ENCODE measurements around the gene CHRNA5.

The CHRNA5 gene

DNA sequence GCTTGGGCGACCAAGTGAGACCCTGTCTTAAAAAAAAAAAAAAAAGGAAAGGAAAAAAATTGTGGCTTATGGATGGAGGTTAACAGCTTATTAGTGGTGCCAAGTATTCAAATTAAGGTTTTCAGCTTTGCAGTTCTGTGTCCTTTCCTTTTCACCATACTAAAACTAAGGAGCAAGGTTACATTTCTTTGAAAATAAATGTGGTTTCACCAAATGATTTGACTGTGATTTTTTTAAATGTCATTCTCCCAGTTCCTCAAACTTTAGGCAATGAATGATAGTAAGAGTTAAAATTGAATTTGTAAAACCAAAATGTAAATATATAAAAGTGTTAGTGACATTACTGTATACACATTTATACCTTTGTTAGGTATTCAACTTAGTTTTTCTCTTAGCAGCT is 9.6 kb downstream of the CHRNA5 start:
- no peak overlapping the region for H3K4me3 ChIP-seq (ENCODE audit: low read depth, low read length)
- TF ChIP-seq, protein P1, sequence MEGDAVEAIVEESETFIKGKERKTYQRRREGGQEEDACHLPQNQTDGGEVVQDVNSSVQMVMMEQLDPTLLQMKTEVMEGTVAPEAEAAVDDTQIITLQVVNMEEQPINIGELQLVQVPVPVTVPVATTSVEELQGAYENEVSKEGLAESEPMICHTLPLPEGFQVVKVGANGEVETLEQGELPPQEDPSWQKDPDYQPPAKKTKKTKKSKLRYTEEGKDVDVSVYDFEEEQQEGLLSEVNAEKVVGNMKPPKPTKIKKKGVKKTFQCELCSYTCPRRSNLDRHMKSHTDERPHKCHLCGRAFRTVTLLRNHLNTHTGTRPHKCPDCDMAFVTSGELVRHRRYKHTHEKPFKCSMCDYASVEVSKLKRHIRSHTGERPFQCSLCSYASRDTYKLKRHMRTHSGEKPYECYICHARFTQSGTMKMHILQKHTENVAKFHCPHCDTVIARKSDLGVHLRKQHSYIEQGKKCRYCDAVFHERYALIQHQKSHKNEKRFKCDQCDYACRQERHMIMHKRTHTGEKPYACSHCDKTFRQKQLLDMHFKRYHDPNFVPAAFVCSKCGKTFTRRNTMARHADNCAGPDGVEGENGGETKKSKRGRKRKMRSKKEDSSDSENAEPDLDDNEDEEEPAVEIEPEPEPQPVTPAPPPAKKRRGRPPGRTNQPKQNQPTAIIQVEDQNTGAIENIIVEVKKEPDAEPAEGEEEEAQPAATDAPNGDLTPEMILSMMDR (IDR thresholded peaks at IDR 0.05; ENCODE audit: low read depth, low read length), result no peak
- in situ Hi-C loops (cut with HindIII; ENCODE audit: low sequenced_read_pairs), result no loop called here
- no peak for DNase-seq (ENCODE audit: low read depth, low spot score)

DNA sequence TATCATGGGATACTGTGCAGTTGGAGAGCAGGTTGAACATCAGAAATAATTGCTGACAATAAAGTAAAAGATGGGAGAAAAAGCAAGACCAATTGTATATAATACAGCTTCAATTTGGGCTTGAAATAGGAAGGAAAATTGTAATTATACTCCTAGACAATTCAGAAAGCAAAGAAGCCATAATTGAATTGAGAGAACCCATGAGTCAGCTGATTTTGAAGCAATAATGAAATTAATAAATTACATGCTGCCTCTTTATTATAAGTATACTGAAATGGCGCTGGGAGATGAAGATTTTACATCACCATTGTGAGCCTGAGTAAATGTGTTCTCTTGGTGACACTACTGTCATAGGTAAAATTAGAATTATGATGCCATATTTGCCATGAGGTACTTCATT is 32.3 kb downstream of the CHRNA5 start:
- in situ Hi-C loops (cut with HindIII; ENCODE audit: low sequenced_read_pairs), result no loop called here
- TF ChIP-seq, protein P1 (IDR thresholded peaks at IDR 0.05; ENCODE audit: low read depth, low read length), result no peak
- DNase-seq (ENCODE audit: low read depth, low spot score), result no peak
- no peak overlapping the region for H3K4me3 ChIP-seq (ENCODE audit: low read depth, low read length)

DNA sequence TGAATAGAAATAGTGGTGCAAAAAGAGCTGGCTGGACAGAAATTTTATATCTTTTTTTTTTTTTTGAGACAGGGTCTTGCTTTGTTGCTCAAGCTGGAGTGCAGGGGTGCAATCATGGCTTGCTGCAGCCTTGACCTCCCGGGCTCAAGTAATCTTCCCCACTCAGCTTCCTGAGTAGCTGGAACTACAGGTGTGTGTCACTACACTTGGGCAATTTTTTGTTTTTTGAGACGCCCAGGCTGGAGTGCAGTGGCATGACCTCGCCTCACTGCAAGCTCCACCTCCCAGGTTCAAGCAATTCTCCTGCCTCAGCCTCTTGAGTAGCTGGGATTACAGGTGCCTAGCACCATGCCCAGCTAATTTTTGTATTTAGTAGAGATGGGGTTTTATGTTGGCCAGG is 33.0 kb downstream of the CHRNA5 start:
- H3K4me3 ChIP-seq (ENCODE audit: low read depth, low read length), result no peak overlapping the region
- in situ Hi-C loops (cut with HindIII; ENCODE audit: low sequenced_read_pairs), result no loop called here
- DNase-seq (ENCODE audit: low read depth, low spot score), result no peak
- TF ChIP-seq, protein P1 (IDR thresholded peaks at IDR 0.05; ENCODE audit: low read depth, low read length), result no peak

DNA sequence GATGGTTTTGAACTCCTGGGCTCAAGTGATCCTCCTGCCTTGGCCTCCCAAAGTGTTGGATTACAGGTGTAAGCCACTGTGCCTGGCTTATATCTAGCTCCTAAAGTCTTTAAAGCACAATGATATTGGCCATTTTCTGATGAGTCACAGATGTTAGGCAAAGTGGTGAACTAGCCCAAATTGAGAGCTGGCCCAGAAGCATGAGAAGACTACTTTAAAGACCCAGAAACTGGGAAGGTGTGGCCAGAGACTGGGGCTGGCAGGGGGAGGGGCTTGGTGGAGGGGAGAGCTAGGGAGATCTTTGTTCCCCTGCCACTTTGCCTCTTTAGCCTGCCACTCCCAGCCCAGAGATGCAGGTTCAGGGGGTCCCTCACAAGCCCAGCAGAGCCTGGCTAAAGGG is 33.9 kb downstream of the CHRNA5 start:
- H3K4me3 ChIP-seq (ENCODE audit: low read depth, low read length), result no peak overlapping the region
- TF ChIP-seq, protein P1 (IDR thresholded peaks at IDR 0.05; ENCODE audit: low read depth, low read length), result no peak
- in situ Hi-C loops (cut with HindIII; ENCODE audit: low sequenced_read_pairs), result no loop called here
- DNase-seq (ENCODE audit: low read depth, low spot score), result no peak

DNA sequence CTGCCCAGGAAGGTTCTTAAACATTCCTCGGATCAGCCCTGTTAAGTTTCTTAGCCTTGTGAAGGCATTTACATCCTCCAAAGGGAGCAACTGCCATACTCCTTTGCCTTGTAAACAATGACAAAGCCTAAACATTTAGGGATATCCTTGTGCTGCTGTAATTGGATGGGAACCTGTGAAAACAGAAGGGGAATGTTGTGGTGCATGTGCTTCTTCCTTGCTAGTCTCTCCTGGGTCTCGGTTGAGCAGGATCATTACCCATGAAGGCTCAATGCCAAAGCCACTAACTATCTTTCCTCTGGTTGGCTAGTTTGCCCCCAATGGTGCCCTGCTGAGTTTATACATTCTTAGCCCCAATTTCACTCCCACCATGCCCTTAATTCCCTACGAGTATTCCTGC is 38.1 kb downstream of the CHRNA5 start:
- no peak overlapping the region for H3K4me3 ChIP-seq (ENCODE audit: low read depth, low read length)
- TF ChIP-seq, protein P1 (IDR thresholded peaks at IDR 0.05; ENCODE audit: low read depth, low read length), result no peak
- DNase-seq (ENCODE audit: low read depth, low spot score), result no peak
- in situ Hi-C loops (cut with HindIII; ENCODE audit: low sequenced_read_pairs), result no loop called here

DNA sequence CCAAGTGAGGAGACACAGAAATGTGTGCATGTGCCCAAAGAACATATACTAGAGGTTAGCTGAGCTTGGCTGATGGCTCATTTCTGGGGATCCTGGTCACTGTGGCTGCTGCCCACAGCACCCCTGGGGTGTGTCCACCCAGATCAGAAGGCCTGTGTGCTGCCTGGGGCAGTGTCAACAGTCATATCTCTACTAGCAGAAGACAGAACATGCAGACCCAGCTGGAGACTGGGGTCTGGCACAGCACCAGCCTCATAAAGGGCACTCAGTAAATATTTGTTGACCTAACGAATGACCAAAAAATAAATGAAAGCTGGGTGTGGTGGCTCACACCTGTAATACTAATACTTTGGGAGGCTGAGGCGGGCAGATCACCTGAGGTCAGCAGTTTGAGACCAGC is 39.1 kb downstream of the CHRNA5 start:
- TF ChIP-seq, protein P1 (IDR thresholded peaks at IDR 0.05; ENCODE audit: low read depth, low read length), result no peak
- in situ Hi-C loops (cut with HindIII; ENCODE audit: low sequenced_read_pairs), result no loop called here

DNA sequence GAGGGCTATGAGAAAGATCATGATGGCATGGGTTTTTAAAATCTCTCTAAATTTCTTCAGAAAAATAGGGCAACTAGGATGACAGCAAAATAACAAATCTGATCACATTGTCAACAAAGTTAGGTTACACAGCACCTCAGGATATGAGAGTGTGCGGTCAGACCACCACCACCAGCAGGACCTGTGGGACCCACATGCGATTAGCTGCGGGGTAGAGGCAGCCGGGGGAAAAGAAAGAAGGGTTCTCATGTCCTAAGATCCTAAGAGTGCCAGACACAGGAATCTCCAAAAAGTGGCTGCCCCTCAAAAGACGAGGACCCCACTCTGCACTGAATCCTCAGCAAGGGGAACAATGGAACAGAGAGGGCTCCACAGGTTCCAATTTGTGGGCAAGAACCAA is 39.9 kb downstream of the CHRNA5 start:
- in situ Hi-C loops (cut with HindIII; ENCODE audit: low sequenced_read_pairs), result no loop called here
- TF ChIP-seq, protein P1 (IDR thresholded peaks at IDR 0.05; ENCODE audit: low read depth, low read length), result no peak
- no peak for DNase-seq (ENCODE audit: low read depth, low spot score)
- H3K4me3 ChIP-seq (ENCODE audit: low read depth, low read length), result no peak overlapping the region

More for the DNA sequence above, 39.1 kb downstream of the CHRNA5 start:
- H3K4me3 ChIP-seq (ENCODE audit: low read depth, low read length), result no peak overlapping the region
- no peak for DNase-seq (ENCODE audit: low read depth, low spot score)

All from astrocyte of the spinal cord (primary cell).